H1 (cell line): ENCODE data around the gene ENO2. TPM values are rescaled to one million over a fixed set of nuclear protein-coding genes. Genes with fewer than 3 reads are reported as not detected.
A peak's percentile ranks its signal among the peaks of the same experiment; 100 is the strongest.

Experiments
- BCL11A ChIP-seq, 2 experiments: IDR thresholded peaks; one replicate each; pipeline ENCODE4 v1.6.1; 2011; ENCODE audit warnings: low read depth in 2 of 2, low read length in 2 of 2, mild to moderate bottlenecking in 2 of 2
- CBX8 ChIP-seq: fragments of 300-800, 300-1000 bp; sonication (generic); IDR thresholded peaks from 2 replicates; pipeline ENCODE4 v1.7.1; 2016; ENCODE audit warnings: low read depth, low read length, borderline replicate concordance
- CREB1 ChIP-seq: IDR thresholded peaks from 2 replicates; pipeline ENCODE4 v1.6.1; 2012; ENCODE audit warnings: inconsistent platforms
- FOSL1 ChIP-seq: IDR thresholded peaks from 2 replicates; pipeline ENCODE4 v1.6.1; 2011; ENCODE audit warnings: mild to moderate bottlenecking, low read depth, low read length, moderate library complexity; ENCODE audit not compliant: insufficient read depth
- RBBP5 ChIP-seq: IDR thresholded peaks from 2 replicates; pipeline ENCODE4 v1.7.1; 2012; ENCODE audit warnings: low read depth, mild to moderate bottlenecking, inconsistent platforms, low read length, moderate library complexity, borderline replicate concordance
- SIN3A ChIP-seq, 2 experiments: IDR thresholded peaks in 1 of 2; conservative IDR thresholded peaks in 1 of 2; 2 replicates each; pipeline ENCODE4 v1.6.1; 2011 to 2012; ENCODE audit warnings: low read length in 2 of 2, improper control_type of control experiment in 1 of 2, low read depth in 1 of 2, mild to moderate bottlenecking in 1 of 2
- SIX5 ChIP-seq: IDR thresholded peaks from 2 replicates; pipeline ENCODE4 v1.6.1; 2011; ENCODE audit warnings: mild to moderate bottlenecking, low read depth, low read length
- SP1 ChIP-seq: IDR thresholded peaks from 2 replicates; pipeline ENCODE4 v1.6.1; 2011; ENCODE audit warnings: low read depth, low read length
- SP2 ChIP-seq: IDR thresholded peaks from 2 replicates; pipeline ENCODE4 v1.6.1; 2012; ENCODE audit warnings: mild to moderate bottlenecking, low read length, inconsistent platforms
- TAF7 ChIP-seq: optimal IDR thresholded peaks from 2 replicates; pipeline ENCODE3; 2011; ENCODE audit warnings: low read depth, mild to moderate bottlenecking, inconsistent platforms, low read length, moderate library complexity, borderline replicate concordance
- TCF12 ChIP-seq: IDR thresholded peaks from 2 replicates; pipeline ENCODE4 v1.6.1; 2011; ENCODE audit warnings: low read depth, mild to moderate bottlenecking, low read length
- polyA plus RNA-seq, 7 experiments: library from polyadenylated mRNA; depleted of rRNA in 3 of 7; stranded (reverse) in 5 of 7; unstranded in 2 of 7; fragments of >200 nt in 5 of 7; fragments of 200-250 nt in 2 of 7; gene quantifications; 1 replicate in 5 of 7; 2 replicates in 1 of 7; 4 replicates in 1 of 7; pipeline versions ENCODE4 v1.2.1 to v1.2.3, GENCODE V29; 2011 to 2013; ENCODE audit warnings: missing spikeins in 2 of 7, mixed read lengths in 2 of 7
- total RNA-seq: library from RNA; stranded (reverse); fragmentation: NEBNext Ultra II Directional; extraction: Animal tissue kit (Norgen Biotek cat#: 25700); gene quantifications from 2 replicates; pipeline ENCODE4 v1.2.1, GENCODE V29; 2021

The ENO2 gene
- total and polyA plus RNA-seq, 2 of the 8 experiments (the other 6 are each of a cell fraction or from before 2014, with no cell fraction given) = 92.4 to 102 TPM

- TF ChIP-seq SIX5 (no peak), CREB1 (peak; percentile 32; the same call in 1 of the 2 replicates), CBX8 (no peak), BCL11A (IDR thresholded peaks at IDR 0.05; ENCODE audit: low read depth in 2 of 2, low read length in 2 of 2) (no peak), FOSL1 (no peak), RBBP5 (no peak), SIN3A (conservative IDR thresholded peaks at IDR 0.05 in 1 of 2, IDR thresholded peaks at IDR 0.05 in 1 of 2; ENCODE audit: low read depth in 1 of 2, low read length in 2 of 2) (peak; percentile 54 to 78; a peak in 1 of 4 replicates), SP2 (no peak), TCF12 (no peak), SP1 (no peak), TAF7 (no peak)
Observed at GRCh38 chr12:6869049-6870021, 45.0 kb upstream of the ENO2 start (continued).
